Stimulated activated CD8-positive, alpha-beta memory T cell treated with anti-CD3 and anti-CD28 coated beads, Interleukin-12 subunit alpha, Interleukin-12 subunit beta, amount 100 ng/mL, for 24 hours (primary cell): ENCODE measurements around the gene MAP2K5.

ENCODE experiments used
- DNase-seq: peaks from one replicate; pipeline ENCODE4 v3.0.0-alpha.2; 2020; ENCODE audit errors: extremely low read depth

The MAP2K5 gene

DNA sequence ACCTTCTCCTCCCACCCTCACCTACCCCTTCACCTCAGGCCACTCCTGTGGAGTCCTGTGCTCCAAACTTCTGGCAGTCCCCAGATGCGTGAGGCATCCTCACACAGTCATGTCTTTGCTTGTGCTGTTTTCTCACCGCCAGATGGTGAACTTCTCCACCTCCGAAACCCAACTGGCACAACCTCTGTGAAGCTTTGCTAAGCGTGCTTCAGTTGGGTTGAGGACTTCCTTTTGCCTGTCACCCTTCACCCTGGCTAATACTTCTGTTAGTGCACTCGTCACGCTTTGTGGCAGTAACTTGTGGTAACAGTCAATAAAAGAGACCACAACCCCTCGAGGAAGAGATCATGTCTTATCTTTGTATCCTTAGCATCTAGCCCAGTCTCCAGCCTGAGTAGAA, 240.8 kb downstream of the MAP2K5 start:
- DNase-seq, result no peak

DNA sequence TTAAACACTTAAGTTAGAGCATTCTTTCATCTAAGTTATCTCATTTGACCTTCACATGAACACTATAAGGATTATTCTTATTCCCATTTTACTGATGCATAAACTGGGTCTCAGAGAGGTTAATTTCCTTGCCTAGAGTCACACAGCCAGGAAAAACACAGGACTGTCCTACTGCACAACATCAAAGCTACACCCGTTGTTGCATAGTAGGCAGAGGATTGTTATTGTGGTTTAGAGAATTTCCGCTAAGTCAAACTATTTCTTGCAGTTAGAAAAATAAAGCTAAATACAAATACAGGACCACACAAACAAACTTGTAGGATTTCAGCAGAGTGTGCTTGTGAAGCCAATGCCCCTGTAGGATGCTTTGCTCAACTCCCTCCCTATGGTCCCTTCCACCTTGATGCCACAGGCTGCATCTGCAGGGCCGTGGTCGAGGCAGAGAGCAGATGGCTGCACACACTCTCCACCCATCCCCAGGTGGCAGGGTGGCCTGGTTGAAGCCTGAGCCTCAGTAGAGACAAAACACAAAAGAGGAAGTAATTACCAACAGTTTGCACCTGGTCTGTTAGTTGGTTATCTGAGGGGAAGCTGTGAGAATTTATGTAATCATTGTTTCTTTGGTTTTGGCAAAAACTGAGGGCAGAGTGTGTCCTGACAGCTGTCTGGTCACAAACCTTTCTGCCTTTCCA, 241.7 kb downstream of the MAP2K5 start:
- no peak for DNase-seq

GRCh38 chr15:67784856-67785430, 242.4 kb downstream of the MAP2K5 start:
- DNase-seq, result no peak

DNA sequence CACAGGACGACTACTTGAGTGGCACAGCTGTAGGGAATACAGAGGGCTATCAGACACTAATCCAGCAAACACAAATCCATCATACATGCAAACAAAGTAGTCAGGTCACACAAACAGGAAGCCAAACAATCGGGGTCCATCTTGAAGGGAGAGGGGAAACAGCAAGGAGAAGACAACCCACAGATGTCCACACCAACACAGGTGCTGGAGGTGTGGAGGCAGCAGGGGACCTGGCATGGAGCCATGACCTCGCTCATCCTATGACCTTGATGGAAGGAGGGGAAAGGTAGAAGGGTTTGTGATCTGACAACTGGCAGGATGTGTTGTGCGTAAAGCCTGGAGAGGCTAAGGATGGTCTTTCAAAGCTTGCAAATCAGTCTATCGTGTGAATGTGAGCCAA, 242.9 kb downstream of the MAP2K5 start:
- no peak for DNase-seq

DNA sequence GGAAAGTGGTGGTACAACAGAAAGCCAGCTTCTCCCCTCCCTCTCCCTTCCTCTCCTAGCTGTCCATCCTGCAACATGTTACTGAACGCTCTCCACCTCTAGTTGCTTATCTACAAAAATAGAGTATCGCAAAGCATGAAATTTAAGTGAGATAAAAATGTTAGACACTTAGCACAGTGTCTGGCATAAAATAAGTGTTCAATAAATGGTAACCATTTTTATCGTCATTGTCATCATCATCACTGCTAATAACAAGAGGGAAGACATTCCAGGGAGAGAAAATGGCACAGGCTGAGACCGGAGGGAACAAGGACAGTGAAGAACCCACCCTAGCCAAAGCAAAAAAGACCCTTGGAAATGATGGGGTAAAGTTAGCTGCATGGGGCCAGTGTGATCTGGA, 244.1 kb downstream of the MAP2K5 start:
- no peak for DNase-seq

GRCh38 chr15:67788986-67789385, 246.5 kb downstream of the MAP2K5 start:
- DNase-seq, result no peak

GRCh38 chr15:67790610-67791319, 248.3 kb downstream of the MAP2K5 start:
- no peak for DNase-seq

DNA sequence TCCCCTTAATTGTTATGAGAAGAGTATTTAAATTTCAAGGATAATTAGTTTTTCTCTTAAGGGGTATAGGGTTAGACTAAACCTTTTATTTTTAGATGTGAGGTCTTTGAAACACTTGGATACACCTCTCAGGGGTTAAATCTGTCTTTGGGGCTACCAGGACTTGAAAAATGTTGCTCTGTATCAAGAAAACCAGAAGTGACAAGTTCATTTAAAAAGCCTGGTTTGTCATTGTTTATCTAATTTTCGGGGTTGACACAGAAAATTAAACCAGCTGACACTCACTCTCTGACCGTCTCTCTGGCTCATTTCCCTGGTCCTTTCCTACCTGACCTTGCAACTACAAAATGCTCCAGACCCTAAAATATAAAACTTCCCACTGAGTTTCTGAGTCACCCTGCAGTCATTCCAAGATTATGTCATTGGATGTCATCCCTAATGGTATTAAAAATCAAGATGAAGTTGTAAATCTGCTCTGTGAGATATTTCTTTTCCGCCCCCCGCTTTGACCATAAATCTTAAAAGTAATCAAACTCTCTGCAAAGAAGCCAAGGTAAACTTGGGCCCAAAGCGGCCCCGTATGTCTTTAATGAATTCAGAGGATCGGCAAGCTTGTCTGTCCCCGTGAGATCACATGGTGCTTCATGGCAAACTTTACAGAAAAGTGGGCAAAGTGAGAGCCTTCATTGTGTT, 249.9 kb downstream of the MAP2K5 start:
- no peak for DNase-seq

GRCh38 chr15:67794832-67795574, 252.5 kb downstream of the MAP2K5 start:
- DNase-seq, result no peak

DNA sequence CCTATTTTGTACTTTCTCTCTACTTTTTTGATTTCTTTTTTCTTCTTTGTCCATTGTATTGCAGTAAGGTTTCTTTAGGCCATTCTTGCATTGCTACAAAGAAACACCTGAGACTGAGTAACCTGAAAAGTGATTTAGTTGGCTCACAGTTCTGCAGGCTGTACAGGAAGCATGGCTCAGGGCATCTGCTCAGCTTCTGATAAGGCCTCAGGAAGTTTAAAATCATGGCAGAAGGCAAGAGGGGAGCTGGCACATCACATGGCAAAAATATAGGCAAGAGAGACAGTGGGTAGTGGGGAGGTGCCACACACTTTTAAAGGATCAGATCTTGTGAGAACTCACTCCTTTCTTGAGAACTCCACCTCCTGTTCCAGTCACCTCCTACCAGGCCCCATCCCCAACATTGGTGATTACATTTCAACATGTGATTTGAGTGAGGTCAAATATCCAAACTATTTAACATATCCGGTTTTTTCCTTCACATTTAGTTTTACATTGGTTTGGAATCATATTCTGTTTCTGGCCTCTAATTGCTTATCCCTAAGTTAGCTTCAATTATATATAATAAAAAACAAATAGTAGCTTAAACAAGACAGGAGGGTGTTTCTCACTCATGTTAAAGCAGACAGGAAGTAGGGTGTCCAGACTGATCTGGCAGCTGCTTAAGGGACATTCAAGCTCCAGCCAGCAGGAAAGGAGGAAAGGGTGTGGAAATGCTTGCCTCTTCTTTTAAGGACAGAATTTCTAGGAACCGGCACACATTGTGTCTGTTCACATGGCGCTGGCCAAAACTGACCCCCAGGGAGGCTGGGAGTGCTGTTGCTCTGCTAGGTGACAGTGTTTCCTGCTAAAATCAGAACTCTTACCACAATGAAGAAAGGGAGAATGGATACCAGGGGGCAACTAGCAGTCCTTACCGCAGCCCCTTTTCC, 254.0 kb downstream of the MAP2K5 start:
- no peak for DNase-seq

- no peak for DNase-seq
These were observed 257.3 kb downstream of the MAP2K5 start for GRCh38 chr15:67799801-67800205.

DNA sequence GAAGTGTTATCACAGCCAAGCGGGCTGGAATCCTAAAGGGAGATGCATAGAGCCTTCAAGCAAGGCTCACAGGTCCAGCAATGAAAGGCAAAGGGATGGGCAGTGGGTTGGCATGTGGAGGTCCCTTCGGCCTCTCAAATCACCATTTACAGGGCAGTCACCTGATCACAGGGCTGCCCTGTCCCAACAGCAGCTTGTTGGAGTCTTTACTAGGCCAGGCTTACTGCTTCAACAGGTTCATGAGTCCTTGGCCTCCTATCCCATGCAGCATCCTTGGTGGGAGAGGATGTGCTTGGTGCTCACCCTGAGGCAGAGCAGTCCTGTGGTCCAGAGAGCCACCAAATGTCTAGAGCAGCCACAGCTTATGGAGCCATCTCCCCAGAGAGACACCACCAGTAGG, 258.6 kb downstream of the MAP2K5 start:
- DNase-seq, result no peak

GRCh38 chr15:67801926-67802914, 259.7 kb downstream of the MAP2K5 start:
- no peak for DNase-seq

DNA sequence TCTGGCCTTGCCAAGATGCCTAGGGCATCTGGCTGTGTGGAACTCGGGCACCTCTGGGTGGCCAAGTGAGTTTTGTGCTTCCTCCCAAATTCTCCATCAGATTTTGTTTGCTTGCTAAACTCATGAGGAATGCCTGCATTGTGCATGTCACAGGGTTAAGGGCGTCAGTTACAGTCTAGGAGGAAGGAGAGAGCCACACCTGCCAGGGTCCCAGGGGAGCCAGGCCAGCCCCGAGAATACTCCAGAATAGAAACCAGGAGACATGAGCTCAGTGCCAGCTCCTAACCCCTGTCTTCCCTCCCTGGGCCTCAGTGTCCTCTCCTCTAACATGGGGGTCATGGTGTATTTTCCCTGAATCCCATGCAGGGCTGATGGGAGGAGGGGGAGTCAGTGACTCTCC, 260.8 kb downstream of the MAP2K5 start:
- DNase-seq, result no peak

- no peak for DNase-seq
These were observed 261.7 kb downstream of the MAP2K5 start for GRCh38 chr15:67803996-67804843.

DNA sequence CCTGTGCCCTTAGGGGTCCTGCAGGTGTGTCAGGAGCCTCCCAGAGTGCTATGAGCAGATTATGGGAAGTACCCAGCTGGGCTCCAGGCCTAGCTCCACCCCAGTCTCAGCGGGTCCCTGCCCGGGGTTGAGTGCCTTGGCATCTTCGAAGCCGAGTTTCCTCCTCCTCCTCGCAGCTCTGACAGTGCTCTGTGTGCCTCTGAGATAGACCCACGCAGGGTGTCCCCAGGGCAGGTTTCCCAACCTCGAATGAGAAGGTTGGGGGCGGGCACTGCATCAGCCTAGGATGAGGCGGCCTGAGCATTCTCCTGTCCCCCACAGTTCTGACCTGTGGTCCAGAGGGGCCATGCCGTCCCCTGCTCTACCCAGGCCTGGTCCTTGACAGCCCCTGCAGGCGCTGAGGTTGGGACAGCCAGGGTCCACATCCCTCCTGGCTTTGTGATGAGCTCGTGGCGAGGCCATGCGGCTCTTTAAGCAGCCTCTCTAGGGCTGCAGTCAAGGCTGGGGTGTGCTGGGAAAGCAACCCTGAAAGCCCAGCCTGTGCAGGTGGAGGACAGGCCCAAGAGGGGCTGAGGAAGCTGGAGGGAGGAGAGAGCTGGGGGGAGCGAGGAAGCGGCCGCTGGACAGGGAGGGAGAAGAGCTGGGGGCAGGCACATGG, 262.6 kb downstream of the MAP2K5 start:
- no peak for DNase-seq

DNA sequence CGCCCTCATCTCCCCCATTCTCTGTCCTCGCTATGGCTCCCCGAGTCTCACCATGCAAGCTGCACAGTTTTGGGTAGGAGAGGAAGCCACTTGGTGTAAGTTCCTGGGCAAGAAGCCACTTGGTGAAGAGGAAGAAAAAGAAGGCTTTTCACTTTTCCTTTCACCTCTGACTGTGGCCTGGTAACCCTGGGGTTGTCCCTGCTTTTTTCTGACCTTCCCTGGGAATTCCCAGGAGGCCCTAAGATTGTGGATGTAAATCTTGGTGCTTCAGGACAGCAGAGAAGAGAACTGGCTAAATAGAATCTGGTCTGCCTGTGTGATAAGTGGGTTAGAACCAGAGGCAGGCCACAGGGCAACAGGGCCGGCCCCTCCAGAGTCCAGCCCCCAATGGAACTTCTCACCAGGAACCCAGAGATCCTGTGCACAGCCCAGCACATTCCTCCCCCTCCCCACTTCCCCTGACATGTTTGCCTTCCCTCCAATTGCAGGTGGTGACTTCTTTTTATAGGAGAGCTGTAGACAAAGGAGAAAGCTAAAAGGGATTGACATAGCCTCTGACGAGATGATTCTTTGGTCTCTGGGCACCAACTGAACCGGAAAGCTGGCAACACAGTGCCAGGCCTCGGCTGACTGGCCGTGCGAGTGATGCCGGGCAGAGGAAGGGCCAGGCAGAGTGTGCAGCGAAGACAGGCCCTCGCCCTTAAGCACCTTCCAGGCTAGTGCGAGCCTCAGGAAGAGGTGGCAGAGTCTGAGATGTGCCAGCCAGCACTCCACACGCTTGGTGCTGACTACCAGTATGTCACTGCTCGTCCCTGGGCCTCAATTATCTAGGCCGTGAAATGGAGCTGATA, 263.4 kb downstream of the MAP2K5 start:
- DNase-seq, result no peak
